Right atrium auricular region (tissue), 2 donors: ENCODE measurements around the gene PDE6D. TPM values are rescaled to one million over a fixed set of nuclear protein-coding genes. Genes with fewer than 3 reads are reported as not detected.

ENCODE experiments used
- DNase-seq: peaks from one replicate; pipeline ENCODE4 v3.0.0-alpha.2; 2019; ENCODE audit warnings: low spot score
- H3K27ac ChIP-seq, 2 donors: fragments of 200-600 bp; sonication (generic); 1 replicate in 1 of 2; 2 replicates in 1 of 2; pipeline ENCODE4 v1.5.1; 2016 to 2019
- H3K27me3 ChIP-seq, 2 donors: fragments of 200-600 bp; sonication (generic); one replicate each; pipeline versions ENCODE4 v1.5.1 to v1.6.0; 2017 to 2019
- H3K36me3 ChIP-seq: fragments of 200-600 bp; sonication (generic); one replicate; pipeline ENCODE4 v1.5.1; 2016
- H3K4me1 ChIP-seq, 2 donors: fragments of 200-600 bp; sonication (generic); one replicate each; pipeline versions ENCODE4 v1.5.1 to v1.6.0; 2017 to 2019
- H3K4me3 ChIP-seq, 2 donors: fragments of 200-600 bp; sonication (generic); 1 replicate in 1 of 2; 2 replicates in 1 of 2; pipeline ENCODE4 v1.5.1; 2017 to 2019; ENCODE audit warnings: mild to moderate bottlenecking in 1 of 2, moderate library complexity in 1 of 2
- H3K9me3 ChIP-seq, 2 donors: fragments of 200-600 bp; sonication (generic); one replicate each; pipeline ENCODE4 v1.5.1; 2019
- total RNA-seq, 2 donors: library from RNA; depleted of rRNA; stranded (reverse); fragments of >200 nt; gene quantifications; one replicate each; pipeline ENCODE4 v1.1.0, GENCODE V29; 2016
- TF ChIP-seq, protein P1 (sequence below), 2 donors: fragments of 200-600 bp; sonication (generic); IDR thresholded peaks; one replicate each; pipeline ENCODE4 v1.5.1; 2019; ENCODE audit warnings: antibody characterized with exemption in 2 of 2

The PDE6D gene
- total RNA-seq, 2 donors from 2014 or later: 17.5 to 20.3 TPM

GRCh38 chr2:231707927-231708772 is 72.9 kb downstream of the PDE6D start, which contains the start of gene PTMA:
Gene PTMA, plus strand, starts transcription at chr2:231708525. Its CDS starts 182 bp downstream, at chr2:231708707.
- Histone ChIP-seq H3K4me1 (peaks cover 0 to 37% of the 10 kb centered on the region in 2 donors), H3K9me3 (no peaks in the 10 kb centered on the region)

GRCh38 chr2:231707625-231707926 is 73.5 kb downstream of the PDE6D start:
- TF ChIP-seq, protein P1, sequence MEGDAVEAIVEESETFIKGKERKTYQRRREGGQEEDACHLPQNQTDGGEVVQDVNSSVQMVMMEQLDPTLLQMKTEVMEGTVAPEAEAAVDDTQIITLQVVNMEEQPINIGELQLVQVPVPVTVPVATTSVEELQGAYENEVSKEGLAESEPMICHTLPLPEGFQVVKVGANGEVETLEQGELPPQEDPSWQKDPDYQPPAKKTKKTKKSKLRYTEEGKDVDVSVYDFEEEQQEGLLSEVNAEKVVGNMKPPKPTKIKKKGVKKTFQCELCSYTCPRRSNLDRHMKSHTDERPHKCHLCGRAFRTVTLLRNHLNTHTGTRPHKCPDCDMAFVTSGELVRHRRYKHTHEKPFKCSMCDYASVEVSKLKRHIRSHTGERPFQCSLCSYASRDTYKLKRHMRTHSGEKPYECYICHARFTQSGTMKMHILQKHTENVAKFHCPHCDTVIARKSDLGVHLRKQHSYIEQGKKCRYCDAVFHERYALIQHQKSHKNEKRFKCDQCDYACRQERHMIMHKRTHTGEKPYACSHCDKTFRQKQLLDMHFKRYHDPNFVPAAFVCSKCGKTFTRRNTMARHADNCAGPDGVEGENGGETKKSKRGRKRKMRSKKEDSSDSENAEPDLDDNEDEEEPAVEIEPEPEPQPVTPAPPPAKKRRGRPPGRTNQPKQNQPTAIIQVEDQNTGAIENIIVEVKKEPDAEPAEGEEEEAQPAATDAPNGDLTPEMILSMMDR (IDR thresholded peaks at IDR 0.05): no peak
- Histone ChIP-seq H3K9me3 (no peaks in the 10 kb centered on the region), H3K4me3 (peak overlapping the region; percentile 61 to 94), H3K27me3 (no peaks in the 10 kb centered on the region), H3K36me3 (peaks cover 16% of the 10 kb centered on the region), H3K4me1 (peaks cover 0 to 35% of the 10 kb centered on the region in 2 donors), H3K27ac (peak overlapping the region; percentile 99 to 100)
- no peak for DNase-seq

More at GRCh38 chr2:231707927-231708772, 72.9 kb downstream of the PDE6D start, which contains the start of gene PTMA:
- peak; percentile 100 for DNase-seq
- H3K36me3 ChIP-seq: peaks cover 17% of the 10 kb centered on the region
- H3K27me3 ChIP-seq: no peaks in the 10 kb centered on the region
- TF ChIP-seq, protein P1 (IDR thresholded peaks at IDR 0.05): no peak
- H3K4me3 ChIP-seq: peak within 1 kb of the TSS; percentile 94 to 96
- peak within 1 kb of the TSS; percentile 99 to 100 for H3K27ac ChIP-seq

DNA sequence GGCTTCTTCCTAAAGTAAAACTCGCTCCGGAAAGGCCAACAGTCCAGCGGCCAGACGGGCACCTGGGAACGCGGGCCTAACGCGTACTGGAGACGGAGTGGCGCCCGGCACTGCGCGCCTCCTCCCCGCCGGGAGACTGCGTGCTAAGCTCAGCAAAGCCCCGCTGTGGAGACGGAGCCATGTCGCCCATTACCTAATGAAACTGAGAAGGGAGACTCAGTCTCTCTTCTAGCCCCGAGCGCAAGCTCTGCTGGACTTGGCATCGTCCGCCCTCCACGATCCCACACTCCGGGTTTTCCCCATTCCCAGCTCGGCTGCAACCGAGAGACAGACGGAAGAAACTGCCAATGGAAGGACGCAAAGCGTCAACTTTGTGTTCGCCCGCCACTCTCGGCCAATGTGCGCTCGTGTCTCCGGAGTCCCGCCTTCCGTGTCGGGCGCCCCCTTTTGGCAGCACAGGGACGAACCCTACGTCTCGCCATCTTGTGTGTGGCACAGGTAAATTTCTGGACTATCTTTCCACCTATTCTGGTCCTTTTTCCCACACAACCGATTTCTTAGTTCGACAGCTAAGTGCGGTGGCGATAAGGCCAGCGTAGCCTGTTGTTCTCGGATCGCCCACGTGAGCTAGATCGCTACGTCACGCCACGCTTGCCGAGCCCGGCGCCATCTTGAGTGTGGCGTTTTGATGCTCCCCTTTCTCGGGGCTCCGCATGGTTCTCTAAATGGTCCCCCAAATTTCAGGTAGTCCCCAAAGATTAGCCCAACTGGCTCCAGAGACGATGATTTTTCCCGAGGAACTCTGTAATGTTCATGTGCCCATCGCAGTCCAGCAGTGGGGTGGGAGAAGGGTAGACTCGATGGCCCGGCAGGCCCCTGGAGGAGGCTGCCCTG is 74.1 kb downstream of the PDE6D start:
- H3K36me3 ChIP-seq: peaks cover 10% of the 10 kb centered on the region
- peak; percentile 99 for DNase-seq

DNA sequence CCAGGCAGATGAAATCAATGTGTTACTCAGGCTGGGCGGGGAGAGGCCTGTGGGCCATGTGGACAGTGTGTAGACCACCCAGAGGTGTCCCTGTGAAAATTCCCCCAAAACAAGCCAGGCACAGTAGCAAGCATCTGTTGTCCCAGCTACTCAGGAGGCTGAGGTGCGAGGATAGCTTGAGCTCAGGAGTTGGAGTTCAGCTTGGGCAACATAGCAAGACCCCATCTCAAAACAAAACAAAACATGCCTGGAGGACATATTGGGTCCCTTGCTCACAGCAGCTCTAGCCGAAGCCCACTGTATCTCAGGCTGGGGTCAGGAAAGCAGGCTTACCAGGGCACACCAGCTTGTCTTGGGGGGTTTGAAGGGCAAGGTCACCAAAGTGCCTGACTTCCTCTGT is 77.1 kb downstream of the PDE6D start:
- H3K27ac ChIP-seq: no peak overlapping the region
- H3K27me3 ChIP-seq: no peaks in the 10 kb centered on the region
- no peaks in the 10 kb centered on the region for H3K36me3 ChIP-seq
- H3K4me3 ChIP-seq: no peak overlapping the region
- no peaks in the 10 kb centered on the region for H3K9me3 ChIP-seq
- TF ChIP-seq, protein P1 (IDR thresholded peaks at IDR 0.05): no peak
- peaks cover 0 to 21% of the 10 kb centered on the region in 2 donors for H3K4me1 ChIP-seq
- DNase-seq: no peak

More for the DNA sequence above, 74.1 kb downstream of the PDE6D start:
- TF ChIP-seq, protein P1 (IDR thresholded peaks at IDR 0.05): peak; percentile 69 to 86
- Histone ChIP-seq H3K4me1 (peaks cover 0 to 31% of the 10 kb centered on the region in 2 donors), H3K4me3 (peak overlapping the region; percentile 61 to 94), H3K27me3 (no peaks in the 10 kb centered on the region), H3K9me3 (no peaks in the 10 kb centered on the region), H3K27ac (peak overlapping the region; percentile 99 to 100)

DNA sequence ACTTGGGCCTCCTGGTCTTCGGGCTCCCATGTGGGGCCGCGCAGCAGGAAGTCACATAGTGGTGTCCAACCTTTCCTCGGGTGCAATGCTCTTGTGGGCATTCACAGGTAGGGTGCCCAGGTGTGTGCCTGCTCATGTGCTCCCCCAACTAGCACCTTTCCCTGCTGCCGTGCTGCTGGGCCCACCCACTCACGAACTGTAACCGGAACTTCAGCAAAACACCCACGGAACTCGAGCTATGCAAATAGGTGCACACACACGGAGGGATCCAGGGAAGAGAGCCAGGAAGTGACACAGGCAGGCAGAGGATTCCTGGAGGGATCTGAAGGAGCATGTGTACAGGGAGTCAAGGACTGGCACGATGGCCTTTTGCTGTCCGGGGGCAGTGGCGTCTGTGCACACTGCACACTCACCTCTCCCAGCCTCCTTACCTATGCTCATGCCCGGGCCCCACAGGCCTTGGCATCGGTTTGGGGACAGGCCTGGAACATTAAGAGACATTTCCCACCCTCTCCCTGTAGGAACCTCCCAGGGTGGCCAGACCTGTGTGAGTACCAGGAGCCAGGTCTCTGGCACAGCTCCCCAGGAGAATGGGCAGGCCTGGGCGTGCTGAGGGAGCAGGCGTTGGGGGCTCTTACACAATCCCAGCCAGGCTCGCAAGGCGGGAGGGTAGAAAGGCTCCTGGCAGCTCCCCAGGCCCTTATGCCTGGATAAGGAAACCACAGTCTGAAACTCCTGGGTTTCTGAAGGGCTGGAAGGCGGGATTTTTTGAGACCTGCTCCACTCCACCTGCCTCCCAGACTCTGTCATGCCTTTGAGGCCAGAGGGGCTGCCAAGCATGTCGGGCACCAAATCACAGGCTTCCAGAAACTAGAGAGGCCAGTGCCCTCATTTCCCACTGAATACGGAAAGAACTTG is 79.4 kb downstream of the PDE6D start:
- Histone ChIP-seq H3K36me3 (no peaks in the 10 kb centered on the region), H3K4me1 (peaks cover 0 to 21% of the 10 kb centered on the region in 2 donors), H3K27me3 (no peaks in the 10 kb centered on the region), H3K9me3 (no peaks in the 10 kb centered on the region), H3K4me3 (no peak overlapping the region), H3K27ac (peak overlapping the region; percentile 2 to 26)
- TF ChIP-seq, protein P1 (IDR thresholded peaks at IDR 0.05): no peak
- DNase-seq: no peak
